Mesenteric fat pad (tissue), 1 donor: ENCODE results near the gene HNRNPDL. TPM values are rescaled to one million over a fixed set of nuclear protein-coding genes. Genes with fewer than 3 reads are reported as not detected.
A peak's percentile ranks its signal among the peaks of the same experiment; 100 is the strongest.
"Not testable (repeated sequence)": the region's sequence is repeated elsewhere in the genome, so short reads cannot be mapped to it uniquely, and the experiment has no call there.

ENCODE experiments used
- DNase-seq: peaks from one replicate; pipeline ENCODE4 v3.0.0-alpha.2; 2020; ENCODE audit warnings: low spot score
- total RNA-seq: library from RNA; stranded (reverse); fragmentation: NEBNext Ultra II Directional; extraction: Animal tissue kit (Norgen Biotek cat#: 25700); gene quantifications from one replicate; pipeline ENCODE4 v1.2.1, GENCODE V29; 2021
- donor health status: DM: yes; HTN: yes; CAD: no.

Gene HNRNPDL
- total RNA-seq, 1 donor from 2014 or later, result 217 TPM

DNA sequence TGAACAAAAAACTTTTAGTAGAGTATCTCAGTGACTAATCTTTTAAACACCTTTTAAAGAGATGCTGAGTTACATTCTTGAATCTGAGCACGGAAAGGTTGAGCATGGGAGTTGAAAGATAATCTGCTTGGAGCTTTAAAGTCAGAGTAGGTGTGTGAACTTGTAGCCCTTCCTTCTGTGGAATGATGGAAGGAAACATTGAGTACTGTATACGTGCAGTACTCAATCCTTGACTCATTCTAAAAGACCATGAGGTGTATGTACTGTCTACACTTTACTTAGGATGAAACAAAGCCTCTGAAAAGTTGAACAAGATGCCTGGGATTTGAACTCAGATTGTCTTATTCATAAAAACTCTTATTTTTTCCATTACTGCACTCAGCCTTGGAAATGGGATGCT lies 3.5 kb upstream of the HNRNPDL start:
- DNase-seq, result no peak

DNA sequence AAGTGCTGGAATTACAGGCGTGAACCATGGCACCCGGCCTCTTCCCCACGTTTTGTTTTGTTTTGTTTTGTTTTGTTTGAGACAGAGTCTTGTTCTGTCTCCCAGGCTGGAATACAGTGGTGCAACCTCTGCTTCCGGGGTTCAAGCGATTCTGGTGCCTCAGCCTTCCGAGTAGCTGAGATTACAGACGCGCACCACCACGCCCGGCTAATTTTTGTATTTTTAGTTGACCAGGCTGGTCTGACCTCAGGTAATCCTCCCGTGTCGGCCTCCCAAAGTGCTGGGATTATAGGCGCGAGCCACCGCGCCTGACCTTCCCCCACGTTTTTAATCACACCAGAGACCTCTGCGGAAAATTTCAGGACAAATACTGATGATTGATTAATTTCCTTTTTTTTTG lies 2.3 kb upstream of the HNRNPDL start:
- no peak for DNase-seq

DNA sequence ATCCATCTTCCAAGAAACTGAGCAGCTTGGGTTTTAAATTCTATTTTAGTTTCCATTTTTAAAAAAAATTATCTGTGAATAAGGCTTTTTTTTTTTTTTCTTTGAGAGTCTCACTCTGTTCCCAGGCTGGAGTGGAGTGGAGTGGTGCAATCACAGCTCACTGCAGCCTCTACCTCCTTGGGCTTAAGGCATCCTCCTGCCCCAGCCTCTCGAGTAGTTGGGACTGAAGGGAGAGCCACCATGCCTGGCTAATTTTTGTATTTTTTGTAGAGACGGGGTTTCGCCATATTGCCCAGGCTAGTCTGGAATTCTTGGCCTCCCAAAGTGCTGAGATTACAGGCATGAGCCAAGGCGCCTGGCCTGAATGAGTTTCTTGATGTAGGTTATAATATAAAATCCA lies 1.6 kb upstream of the HNRNPDL start:
- DNase-seq, result no peak

DNA sequence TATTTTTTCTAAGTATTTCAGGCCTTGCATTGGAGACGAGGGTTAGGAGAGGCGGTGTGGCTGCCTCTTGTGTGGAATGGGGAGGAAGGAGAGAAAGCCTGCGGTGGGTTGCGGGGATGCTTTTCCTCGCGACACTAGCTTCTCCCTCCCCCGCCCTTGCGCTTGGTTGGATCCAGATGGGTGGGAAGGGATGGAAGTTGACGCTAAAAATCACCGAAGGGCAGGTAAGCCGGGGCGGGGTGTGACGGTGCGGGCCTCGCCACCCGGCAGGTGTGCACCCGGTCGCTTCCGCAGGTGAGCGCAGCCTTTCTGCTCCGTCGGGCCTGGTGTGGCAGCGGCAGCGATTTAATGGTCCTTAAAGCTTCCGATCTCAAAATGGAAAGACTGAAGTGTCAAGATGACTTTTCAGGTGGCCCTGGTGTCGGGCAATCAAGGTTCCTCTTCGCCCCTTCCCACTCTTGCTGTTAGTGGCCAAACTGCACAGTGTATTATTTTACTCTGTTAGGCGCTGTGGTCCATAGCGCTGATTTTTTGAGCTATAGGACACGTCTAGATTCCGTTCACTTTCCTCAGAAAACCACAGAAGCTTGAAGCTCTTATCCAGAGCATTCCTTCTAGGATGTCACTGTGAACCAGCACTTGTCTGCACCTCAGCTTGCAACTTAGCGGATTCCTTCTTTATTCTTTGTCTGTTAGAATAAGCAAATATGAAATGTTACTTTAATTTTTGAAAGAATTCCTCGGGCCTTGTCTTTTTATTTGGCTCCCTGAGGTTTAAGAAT lies 893 bp upstream of the HNRNPDL start:
- DNase-seq, result no peak

DNA sequence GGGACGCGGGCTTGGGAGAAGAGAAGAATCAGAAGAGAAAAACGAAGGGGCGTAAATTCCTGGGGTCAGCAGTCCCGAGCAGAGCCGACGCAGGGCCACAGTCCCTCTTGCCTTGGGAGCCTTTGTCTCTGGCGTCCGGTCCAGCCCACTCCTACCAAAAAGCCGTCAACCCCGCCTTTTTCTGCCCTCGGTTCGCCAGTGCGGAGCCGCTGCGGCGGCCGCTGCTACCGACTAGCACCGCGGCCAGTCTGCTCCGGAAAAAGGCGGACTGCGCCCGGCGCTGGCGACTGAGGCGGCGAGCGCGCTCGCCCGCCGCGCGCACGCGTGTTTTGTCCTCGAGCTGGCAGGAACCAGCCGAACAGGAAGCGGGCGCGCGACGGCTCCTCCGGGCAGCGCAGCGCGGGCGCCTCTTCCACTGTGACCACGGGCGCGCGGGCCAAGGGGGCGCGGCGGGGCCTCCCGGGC lies 502 bp downstream of the HNRNPDL start:
- DNase-seq, result no peak

DNA sequence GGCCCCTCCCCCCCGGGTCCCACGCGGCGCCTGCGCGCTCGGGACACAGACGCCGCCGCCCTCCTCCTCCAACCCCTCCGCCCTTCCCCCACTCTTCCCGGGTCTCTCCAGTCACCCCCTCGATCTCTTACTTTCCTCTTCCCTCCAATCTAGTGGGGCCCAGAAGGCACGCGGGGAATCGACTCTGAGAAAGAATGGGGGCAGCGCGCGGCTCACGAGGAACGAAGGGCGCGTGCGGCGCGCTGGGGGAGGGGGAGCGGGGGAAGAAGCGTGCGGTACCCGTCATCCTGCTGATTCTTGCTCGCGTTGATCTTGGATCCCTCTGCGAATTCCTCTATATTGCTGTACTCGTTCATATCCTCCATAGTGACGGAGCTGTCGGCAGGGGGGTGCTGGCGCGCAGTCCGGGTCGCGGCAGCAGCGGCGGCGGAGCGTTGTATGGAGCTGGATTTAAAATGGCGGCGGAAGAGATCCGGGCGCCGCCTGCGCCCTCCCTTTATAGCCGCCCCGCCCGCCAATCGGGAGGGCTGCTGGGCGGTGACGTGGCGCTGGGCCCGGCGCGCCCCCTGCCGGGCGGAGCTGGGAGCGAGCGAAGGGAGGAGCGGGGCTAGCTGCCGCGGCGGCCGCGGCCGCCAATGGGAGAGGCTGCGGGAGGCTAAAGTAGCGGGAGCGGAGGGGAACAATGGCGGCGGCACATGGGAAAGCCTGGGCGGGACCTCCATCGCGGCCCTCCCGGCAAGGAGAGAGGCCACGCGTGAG lies 1.1 kb downstream of the HNRNPDL start:
- peak; percentile 98 for DNase-seq

DNA sequence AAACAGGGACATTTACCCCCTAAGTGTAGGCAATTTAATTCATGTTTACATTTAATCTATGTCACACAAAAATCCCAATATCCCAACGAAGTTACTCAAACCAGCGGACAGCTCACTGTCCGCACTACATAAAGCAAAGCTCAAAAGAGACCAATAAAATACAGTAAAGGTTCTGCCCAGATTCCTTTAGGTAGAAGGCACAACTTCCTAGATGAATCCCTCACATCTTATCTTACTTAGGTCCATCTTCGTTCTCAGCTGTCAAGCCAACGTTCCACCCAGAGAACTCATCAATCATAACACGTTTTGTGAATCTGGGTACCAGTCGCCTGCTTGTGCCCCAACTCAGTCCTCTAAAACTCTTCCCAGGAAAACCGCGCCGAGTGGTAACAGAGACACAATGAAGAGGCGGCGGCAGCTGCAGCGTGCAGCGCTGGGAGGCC lies 1.7 kb downstream of the HNRNPDL start:
- no peak for DNase-seq

DNA sequence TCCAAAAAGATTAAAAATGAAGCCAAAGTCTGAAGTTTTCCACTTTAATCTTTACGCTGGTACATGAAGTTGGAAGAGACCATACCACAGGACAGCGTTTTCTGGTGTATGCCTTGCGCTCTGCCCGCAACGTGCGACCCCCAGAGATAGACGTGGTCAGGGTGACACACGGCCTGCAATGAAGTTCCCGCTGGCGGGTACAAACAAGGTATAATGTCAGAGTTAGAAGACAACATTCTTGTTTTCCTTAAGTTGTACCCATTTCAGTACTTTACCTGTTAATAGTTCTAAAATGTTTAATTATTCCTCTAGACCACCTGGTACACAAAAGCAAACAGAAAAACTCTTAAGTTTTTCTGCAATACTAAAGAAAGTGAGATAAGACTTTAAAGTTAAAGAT lies 4.8 kb downstream of the HNRNPDL start:
- DNase-seq, result no peak

DNA sequence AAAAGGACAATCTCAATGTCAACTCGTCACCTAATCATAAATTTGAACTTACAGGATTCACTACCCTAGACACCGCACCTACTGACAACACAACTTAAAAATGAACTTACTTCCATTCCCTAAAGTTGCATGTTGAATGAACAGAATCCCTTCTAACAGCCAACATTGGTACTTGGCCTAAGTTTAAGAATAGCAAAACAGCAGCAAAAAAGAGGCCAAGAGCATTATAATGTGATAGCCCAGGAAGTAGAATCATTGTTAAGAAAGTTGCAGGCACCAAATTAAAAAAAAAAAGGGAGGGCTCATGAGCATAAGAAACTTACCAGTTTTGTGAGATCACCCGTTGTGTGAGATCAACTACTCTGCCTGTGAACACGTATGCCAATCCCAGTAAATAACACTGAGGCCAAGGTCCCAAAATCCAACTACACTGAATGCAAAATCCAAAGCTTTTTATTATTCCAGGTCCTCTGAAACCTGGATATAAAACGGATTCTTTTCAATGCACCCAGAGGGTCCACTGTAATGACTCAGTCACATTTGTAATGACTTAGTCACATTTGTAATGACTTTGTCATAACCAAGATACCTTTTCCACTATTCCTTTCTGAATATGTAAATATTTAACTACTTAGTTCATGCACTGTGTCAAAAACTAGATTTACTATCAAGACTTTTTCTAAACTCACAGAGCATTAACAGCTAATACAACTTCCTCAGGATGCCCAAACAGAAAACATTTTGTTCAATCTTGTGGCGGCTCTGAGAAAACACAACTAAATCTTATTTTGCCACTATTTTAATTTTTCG lies 6.8 kb downstream of the HNRNPDL start:
- no peak for DNase-seq

DNA sequence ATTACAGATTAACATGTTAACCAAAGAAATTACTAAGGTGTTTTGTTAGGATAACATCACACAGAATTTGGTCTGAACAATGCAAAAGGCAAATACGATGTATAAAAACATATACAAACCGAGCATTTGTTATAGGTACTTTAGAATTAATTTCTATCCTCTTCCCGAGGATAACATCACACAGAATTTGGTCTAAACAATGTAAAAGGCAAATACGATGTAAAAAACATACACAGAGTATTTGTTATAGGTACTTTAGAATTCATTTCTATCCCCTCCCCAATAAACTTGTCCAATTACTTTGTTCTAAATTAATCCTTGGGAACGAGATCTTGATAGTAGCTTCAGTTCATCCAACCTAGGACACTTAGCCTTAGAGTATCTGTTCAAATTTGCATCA lies 7.6 kb downstream of the HNRNPDL start:
- no peak for DNase-seq

DNA sequence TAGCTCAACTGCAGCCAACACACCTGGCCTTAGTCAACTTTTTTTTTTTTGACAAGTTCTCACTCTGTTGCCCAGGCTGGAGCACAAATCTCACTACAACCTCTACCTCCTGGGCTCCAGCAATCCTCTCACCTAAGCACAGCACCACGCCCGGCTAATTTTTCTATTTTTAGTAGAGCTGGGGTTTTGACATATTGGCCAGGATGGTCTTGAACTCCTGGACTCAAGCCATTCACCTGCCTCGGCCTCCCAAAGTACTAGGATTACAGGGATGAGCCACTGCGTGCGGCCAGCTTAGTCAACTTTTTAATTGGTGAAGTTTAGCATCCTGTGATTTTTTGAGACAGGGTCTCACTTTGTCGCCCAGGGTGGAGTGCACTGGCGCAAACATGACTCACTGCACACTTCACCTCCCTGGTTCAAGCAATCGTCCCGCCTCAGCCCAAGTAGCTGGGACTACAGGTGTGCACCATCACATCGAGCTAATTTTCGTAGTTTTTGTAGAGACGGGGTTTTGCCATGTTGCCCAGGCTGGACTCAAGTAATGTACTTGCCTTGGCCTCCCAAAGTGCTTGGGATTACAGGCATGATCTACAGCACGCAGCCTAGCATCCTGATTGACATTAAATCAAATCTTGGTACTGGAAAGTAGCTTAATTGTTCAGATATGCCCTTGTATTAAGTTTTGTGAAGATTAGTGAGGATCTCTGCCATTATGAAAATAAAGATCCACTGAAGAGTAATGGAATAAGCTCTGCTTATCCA lies 8.3 kb downstream of the HNRNPDL start:
- no peak for DNase-seq

DNA sequence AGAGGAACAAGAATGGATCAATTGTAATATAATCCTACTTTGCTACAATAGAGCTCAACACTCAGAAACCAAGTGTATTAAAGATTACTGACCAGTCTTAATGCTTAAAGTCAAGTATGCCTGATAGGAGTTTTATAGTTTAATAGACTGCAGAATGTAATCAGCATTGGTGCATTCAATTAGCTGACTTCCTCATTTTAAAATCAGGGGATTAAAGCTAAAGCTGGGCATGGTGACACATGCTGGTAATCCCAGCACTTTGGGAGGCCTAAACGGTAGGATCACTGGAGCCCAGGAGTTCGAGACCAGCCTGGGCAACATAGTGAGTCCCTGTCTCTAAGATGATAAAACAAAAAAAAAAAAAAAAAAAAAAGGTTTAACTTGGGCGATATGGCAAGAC lies 10.8 kb downstream of the HNRNPDL start:
- DNase-seq, result no peak

DNA sequence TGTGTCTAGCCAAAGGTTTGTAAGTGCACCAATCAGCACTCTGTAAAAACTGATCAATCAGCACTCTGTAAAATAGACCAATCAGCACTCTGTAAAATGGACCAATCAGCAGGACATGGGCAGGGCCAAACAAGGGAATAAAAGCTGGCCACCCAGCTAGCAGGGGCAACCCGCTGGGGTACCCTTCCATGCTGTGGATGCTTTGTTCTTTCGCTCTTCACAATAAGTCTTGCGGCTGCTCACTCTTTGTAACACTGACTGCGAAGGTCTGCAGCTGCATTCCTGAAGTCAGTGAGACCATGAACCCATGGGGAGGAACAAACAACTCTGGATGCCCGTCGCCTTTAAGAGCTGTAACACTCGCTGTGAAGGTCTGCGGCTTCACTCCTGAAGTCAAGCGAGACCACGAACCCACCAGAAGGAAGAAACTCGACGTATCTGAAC lies 14.3 kb downstream of the HNRNPDL start:
- DNase-seq, result no peak

DNA sequence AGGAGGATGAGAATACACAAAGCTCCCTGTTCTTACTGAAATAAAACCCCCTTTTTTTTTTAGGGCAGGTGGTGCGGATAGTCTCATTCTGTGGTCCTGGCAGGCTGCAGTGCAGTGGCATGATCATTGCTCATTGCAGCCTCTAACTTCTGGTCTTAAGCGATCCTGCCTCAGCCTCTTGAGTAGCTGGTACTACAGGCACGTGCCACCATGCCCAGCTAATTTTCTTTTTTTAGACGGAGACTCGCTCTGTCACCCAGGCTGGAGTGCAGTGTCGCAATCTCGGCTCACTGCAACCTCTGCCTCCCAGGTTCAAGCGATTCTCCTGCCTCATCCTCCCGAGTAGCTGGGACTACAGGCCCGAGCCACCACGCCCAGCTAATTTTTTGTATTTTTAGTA lies 15.2 kb downstream of the HNRNPDL start:
- not testable (repeated sequence) for DNase-seq

DNA sequence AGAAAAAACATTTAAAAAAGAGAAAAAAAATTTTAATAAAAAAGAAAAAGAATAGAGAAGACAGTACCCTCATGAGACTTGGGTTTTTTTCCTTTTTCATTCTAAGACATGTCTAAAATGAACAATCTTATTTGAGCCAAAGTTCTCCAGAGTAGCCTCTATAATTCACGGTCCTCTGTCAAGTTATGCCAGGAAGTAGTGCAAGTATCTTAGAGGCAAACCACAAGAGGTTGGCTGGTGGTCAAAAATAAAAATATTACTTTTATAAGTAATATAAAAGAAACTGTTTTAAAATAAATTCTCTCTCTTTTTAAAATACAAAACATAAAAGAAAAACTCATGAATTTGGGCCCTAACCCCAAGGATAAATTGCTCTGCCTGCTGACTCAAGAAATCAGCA lies 26.5 kb downstream of the HNRNPDL start:
- no peak for DNase-seq

DNA sequence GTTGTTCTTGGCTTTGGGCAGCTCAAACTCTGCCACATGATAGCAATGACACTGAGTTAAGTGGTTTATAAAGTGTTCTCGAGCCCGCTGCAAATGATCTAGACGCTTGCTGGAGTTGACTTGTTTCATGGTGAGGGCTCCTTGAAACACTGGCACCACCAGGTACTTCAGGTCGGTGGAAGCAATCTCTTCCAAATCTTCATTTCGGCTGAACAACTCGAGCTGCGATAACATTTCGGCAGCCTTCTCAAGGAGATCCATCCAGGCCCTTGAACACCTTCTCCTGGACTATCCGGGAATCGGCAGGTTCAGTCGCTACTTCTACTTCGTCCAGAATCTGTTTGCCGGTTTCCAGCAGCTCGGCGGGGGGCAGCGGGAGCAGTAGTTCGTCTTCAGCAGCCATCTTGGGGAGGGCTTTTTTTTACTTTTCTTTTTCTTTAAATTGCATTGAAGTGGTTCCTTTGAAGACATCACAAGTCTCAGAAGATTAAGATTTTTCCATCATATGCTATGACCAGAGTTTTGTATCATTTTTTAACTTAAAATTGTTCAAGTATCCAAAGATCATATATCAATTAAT lies 28.0 kb downstream of the HNRNPDL start:
- DNase-seq, result no peak

DNA sequence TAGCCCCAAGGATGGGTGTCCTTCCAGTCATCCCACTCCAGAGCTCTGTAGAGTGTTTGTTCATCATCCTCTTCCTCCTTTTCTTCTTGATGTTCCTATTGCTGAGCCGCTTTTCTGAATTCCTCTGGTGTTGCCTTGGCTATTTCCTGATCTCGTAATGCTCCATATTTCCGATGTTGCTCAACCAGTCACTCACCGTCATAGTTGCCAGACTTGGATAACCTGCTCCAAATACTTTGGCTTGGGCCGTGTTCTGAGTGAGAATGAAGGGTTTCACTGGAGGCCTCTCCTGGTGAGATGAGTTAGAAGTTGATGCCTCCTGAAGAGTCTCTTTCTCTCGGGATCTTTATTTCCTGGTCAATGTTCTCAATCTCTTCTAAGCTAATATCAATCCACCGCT lies 28.7 kb downstream of the HNRNPDL start:
- DNase-seq, result no peak

DNA sequence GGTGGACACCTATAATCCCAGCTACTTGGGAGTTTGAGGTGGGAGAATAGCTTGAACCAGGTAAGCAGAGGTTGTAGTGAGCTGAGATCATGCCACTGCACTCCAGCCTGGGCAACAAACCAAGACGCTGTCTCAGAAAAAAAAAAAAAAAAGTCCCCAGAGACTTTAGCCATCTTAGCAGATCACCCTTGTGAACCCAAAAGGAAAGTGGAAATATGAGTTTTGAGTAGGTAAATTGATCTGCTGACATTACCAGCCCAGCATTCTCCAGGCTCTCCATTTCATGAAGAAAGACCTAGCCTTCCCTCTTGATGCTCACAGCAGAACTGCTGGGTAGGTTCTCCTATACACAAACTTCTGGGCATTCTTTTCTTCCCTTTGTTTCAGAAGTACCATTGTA lies 32.0 kb downstream of the HNRNPDL start:
- DNase-seq, result no peak

DNA sequence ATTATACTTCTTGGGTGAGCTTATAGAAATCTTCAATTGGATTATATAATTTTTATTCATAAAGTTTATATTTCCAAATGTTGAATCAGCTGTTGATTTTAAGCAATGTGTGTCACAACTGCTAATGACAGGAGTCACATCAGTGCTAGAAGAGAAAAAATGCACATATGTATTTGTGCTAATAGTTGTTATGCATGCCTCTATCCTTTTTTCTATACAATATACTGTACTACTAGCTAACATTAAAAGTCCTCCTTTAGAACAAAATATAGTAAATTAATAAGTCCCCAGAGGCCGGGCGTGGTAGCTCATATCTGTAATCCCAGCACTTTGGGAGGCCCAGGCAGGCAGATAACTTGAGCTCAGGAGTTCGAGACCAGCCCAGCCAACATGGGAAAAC lies 32.7 kb downstream of the HNRNPDL start:
- DNase-seq, result no peak

DNA sequence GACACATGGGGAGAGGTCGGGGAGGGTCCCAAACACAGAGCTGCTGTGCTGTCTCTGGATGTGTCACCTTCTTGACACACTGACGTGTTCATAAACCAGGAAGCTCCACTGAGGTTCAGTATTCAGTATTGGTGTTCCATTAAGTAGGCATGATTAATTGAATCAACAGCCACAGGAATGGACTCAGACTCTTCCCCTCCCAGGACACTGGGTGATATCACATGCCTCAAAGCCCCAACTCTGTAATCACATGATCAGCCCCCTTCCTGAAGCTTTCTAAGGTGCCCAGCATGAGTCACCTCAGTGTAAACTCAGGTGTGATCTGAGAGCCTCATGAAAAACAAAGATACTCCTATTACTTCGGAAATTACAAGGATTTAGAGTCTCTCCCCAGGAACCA lies 35.4 kb downstream of the HNRNPDL start:
- DNase-seq, result no peak

DNA sequence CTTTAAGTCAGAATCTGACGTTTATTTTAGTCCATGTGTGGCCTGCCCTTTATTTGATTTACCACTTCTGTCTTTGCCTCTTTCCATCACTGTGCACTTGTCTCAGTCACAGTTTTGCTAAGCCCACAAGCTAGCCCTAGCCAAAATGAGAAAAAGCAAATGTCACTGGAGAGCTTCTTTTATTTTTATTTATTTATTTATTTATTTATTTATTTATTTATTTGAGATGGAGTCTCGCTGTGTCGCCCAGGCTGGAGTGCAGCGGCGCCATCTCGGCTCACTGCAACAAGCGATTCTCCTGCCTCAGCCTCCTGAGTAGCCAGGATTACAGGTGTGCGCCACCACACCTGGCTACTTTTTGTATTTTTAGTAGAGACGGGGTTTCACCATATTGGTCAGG lies 40.2 kb downstream of the HNRNPDL start:
- DNase-seq, result not testable (repeated sequence)
